GM19240 (cell line): Measurements from ENCODE around the gene PACSIN3.
"Not testable (repeated sequence)": the region's sequence is repeated elsewhere in the genome, so short reads cannot be mapped to it uniquely, and the experiment has no call there.

Experiments used
- DNase-seq: peaks from one replicate; pipeline ENCODE4 v3.0.0; 2011; ENCODE audit warnings: low spot score; ENCODE audit not compliant: insufficient read length

PACSIN3 gene

GRCh38 chr11:47192111-47192510, 5.9 kb upstream of the PACSIN3 start:
- no peak for DNase-seq

GRCh38 chr11:47191137-47191536, 4.9 kb upstream of the PACSIN3 start:
- DNase-seq: not testable (repeated sequence)

- DNase-seq: no peak
These were observed 3.0 kb upstream of the PACSIN3 start for GRCh38 chr11:47189100-47189834.

GRCh38 chr11:47188259-47188658, 2.0 kb upstream of the PACSIN3 start:
- no peak for DNase-seq

GRCh38 chr11:47187723-47188122, 1.5 kb upstream of the PACSIN3 start:
- no peak for DNase-seq

- no peak for DNase-seq
These were observed 764 bp upstream of the PACSIN3 start for GRCh38 chr11:47186700-47187695.

GRCh38 chr11:47185305-47186075, 744 bp downstream of the PACSIN3 start:
- no peak for DNase-seq

GRCh38 chr11:47184711-47185304, 1.4 kb downstream of the PACSIN3 start:
- no peak for DNase-seq

- no peak for DNase-seq
These were observed 2.3 kb downstream of the PACSIN3 start for GRCh38 chr11:47183969-47184368.

GRCh38 chr11:47183031-47183856, 3.0 kb downstream of the PACSIN3 start:
- no peak for DNase-seq

- DNase-seq: no peak
These were observed 3.9 kb downstream of the PACSIN3 start for GRCh38 chr11:47182380-47182779.

- DNase-seq: no peak
These were observed 5.0 kb downstream of the PACSIN3 start for GRCh38 chr11:47181271-47181670.

GRCh38 chr11:47180006-47180787, 6.0 kb downstream of the PACSIN3 start:
- DNase-seq: no peak

GRCh38 chr11:47179655-47179991, 6.6 kb downstream of the PACSIN3 start:
- DNase-seq: peak; percentile 53

- no peak for DNase-seq
These were observed 7.2 kb downstream of the PACSIN3 start for GRCh38 chr11:47178737-47179654.

GRCh38 chr11:47178316-47178715, 7.9 kb downstream of the PACSIN3 start:
- no peak for DNase-seq

- no peak for DNase-seq
These were observed 8.4 kb downstream of the PACSIN3 start for GRCh38 chr11:47177846-47178245.

- peak; percentile 64 for DNase-seq
These were observed 8.9 kb downstream of the PACSIN3 start for GRCh38 chr11:47177229-47177845.
